Colonic mucosa (tissue), 4 donors: ENCODE results near the gene PBX1. TPM values are rescaled to one million over a fixed set of nuclear protein-coding genes. Genes with fewer than 3 reads are reported as not detected.

ENCODE experiments used
- DNase-seq: peaks from one replicate; pipeline ENCODE4 v3.0.0-alpha.2; 2020
- H3K27ac ChIP-seq: fragments of 200-600 bp; one replicate; pipeline ENCODE4 v1.8.0; 2021
- H3K27me3 ChIP-seq: fragments of 200-600 bp; one replicate; pipeline ENCODE4 v1.8.0; 2021
- H3K36me3 ChIP-seq: fragments of 200-600 bp; one replicate; pipeline ENCODE4 v1.8.0; 2021
- H3K4me1 ChIP-seq: fragments of 200-600 bp; one replicate; pipeline ENCODE4 v1.8.0; 2021; ENCODE audit warnings: mild to moderate bottlenecking
- H3K4me3 ChIP-seq: fragments of 200-600 bp; one replicate; pipeline ENCODE4 v1.8.0; 2021
- H3K9ac ChIP-seq, 2 donors: one replicate each; pipeline ENCODE4 v1.7.0; 2013; ENCODE audit warnings: control low read depth in 2 of 2, low read depth in 2 of 2, low read length in 2 of 2
- H3K9me3 ChIP-seq: fragments of 200-600 bp; one replicate; pipeline ENCODE4 v1.8.0; 2021
- CTCF ChIP-seq: fragments of 200-600 bp; IDR thresholded peaks from one replicate; pipeline ENCODE4 v1.8.0; 2022; ENCODE audit warnings: antibody characterized with exemption, mild to moderate bottlenecking
- intact Hi-C: fragments of 100-400 bp; cut with DNase I; formaldehyde crosslinking; loops from one replicate; pipeline ENCODE4 v1.14.1; 2022
- total RNA-seq, 2 donors: library from RNA; stranded (reverse); fragmentation: NEBNext Ultra II Directional in 1 of 2; extraction: Animal tissue kit (Norgen Biotek cat#: 25700) in 1 of 2; gene quantifications; one replicate each; pipeline ENCODE4 v1.2.1, GENCODE V29; 2021
- donor health status: healthy.
- donor health status: DM: no; HTN: no; CAD: no.
- donor health status: DM: no; HTN: no; CAD: no.

PBX1 gene
- total RNA-seq, 2 donors from 2014 or later: 27.2 to 53.7 TPM

DNA sequence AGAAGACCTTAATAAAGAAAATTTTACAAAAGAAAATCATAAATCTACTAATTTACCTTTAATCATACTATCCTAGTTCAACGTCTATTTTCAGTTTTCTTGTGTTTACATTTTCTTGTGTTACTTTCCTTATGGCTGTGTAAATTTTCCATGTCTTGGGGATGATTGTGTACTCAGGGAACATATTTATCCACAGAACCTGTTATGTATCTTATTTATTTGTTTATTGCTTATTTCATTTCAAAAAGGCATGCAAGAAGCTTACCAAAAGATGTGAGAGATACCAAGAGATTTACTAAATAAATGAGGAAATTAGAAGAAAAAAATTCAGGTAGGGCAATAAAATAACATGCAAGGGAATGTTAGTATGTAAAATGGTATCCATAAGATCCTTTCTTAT lies 22.8 kb downstream of the PBX1 start:
- intact Hi-C loops: no loop called here
- no peak for TF ChIP-seq CTCF

GRCh38 chr1:164583196-164583595 lies 24.2 kb downstream of the PBX1 start:
- H3K36me3 ChIP-seq: no peaks in the 10 kb centered on the region
- H3K27ac ChIP-seq: no peak overlapping the region
- intact Hi-C loops: no loop called here
- no peak overlapping the region for H3K4me3 ChIP-seq
- H3K27me3 ChIP-seq: no peaks in the 10 kb centered on the region
- no peaks in the 10 kb centered on the region for H3K4me1 ChIP-seq
- DNase-seq: no peak
- TF ChIP-seq CTCF: no peak
- no peaks in the 10 kb centered on the region for H3K9me3 ChIP-seq
- no peak overlapping the region for H3K9ac ChIP-seq

More for the DNA sequence above, 22.8 kb downstream of the PBX1 start:
- no peak overlapping the region for H3K9ac ChIP-seq
- no peaks in the 10 kb centered on the region for H3K36me3 ChIP-seq
- no peak overlapping the region for H3K4me3 ChIP-seq
- DNase-seq: no peak
- no peak overlapping the region for H3K27ac ChIP-seq
- H3K9me3 ChIP-seq: no peaks in the 10 kb centered on the region
- H3K27me3 ChIP-seq: no peaks in the 10 kb centered on the region
- H3K4me1 ChIP-seq: no peaks in the 10 kb centered on the region

DNA sequence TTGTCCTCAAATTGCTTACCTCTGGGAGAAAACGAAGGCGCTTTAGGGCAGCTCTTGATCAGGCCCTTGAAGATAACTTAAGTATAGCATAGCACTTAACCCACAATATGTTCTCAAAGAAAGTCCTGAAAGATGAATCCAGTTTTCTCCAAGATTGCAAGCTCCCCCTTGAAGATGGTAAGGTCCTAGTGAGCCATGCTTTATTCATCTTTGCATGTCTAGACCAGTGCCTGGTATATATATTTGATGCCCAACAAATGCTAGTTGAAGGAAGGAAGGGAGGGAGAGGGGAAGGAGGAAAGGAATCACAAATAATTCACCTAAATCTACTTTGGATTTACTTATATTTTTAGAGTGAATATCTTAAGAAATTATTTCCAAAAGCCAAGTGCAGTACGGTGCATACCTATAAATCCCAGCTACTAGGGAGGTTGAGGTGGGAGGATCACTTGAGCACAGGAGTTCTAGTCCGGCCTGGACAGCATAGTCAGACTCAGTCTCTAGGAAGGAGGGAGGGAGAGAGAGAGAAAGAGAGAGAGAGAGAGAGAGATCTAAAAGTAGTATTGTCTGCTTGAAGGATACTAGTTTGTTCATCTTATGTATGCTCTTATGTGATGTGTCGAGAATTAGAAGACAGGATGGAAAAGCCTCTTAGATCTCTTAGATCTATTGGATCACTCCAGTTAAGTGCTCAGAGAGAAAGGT lies 25.0 kb downstream of the PBX1 start:
- Histone ChIP-seq H3K9ac (no peak overlapping the region), H3K4me3 (no peak overlapping the region), H3K4me1 (no peaks in the 10 kb centered on the region), H3K36me3 (no peaks in the 10 kb centered on the region), H3K27me3 (no peaks in the 10 kb centered on the region), H3K27ac (no peak overlapping the region), H3K9me3 (no peaks in the 10 kb centered on the region)
- TF ChIP-seq CTCF: no peak
- intact Hi-C loops: no loop called here
- DNase-seq: no peak

GRCh38 chr1:164586591-164586990 lies 27.6 kb downstream of the PBX1 start:
- no peak overlapping the region for H3K4me3 ChIP-seq
- H3K36me3 ChIP-seq: no peaks in the 10 kb centered on the region
- no peak for DNase-seq
- no peak for TF ChIP-seq CTCF
- peaks cover 6% of the 10 kb centered on the region for H3K4me1 ChIP-seq
- H3K27me3 ChIP-seq: no peaks in the 10 kb centered on the region
- H3K9ac ChIP-seq: peak overlapping the region in 1 of 2 donors; percentile 22
- H3K27ac ChIP-seq: no peak overlapping the region
- intact Hi-C loops: no loop called here
- no peaks in the 10 kb centered on the region for H3K9me3 ChIP-seq

DNA sequence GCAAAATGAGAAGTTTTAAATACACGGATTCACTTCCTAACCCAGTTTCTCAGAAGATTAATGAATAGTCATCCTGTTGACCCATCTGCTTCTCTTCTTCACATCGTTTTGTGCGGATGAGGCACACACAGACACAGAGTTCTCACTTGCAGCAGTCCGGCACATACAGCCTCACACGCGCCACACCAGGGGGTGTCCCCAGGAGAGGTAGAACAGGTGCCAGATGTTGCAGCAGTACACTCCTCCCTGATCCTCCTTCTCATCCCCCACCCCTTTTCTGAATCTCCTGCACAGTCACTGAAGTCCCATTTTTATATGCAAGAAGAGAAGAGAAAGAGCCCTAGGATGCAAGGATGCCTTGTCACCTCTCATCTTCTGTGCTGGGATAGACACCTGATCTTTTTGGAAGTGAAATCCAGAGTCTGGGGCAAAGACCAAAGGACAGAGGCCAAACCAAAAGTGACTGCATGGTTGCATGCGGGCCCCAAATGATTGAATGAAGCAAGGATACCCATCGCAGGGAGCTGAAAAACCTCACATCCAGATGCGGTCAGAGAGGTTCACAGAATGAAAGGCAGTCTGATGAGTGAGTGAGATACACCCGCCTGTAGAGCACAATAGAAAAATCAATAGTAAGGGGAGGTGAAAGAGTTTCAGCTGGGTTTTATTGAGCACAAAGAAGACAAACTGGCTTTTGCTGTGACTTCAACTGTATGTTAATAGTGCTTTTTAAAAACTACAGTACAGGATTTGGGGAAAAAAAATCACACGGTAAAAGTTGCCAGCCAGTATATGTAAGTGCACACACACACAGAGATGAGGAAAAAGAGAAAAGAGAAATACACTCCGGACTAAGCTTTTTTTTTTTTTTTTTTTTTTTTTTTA lies 28.9 kb downstream of the PBX1 start:
- TF ChIP-seq CTCF: no peak
- Histone ChIP-seq H3K27me3 (no peaks in the 10 kb centered on the region), H3K36me3 (no peaks in the 10 kb centered on the region), H3K9ac (no peak overlapping the region), H3K4me3 (no peak overlapping the region), H3K4me1 (peaks cover 6% of the 10 kb centered on the region), H3K9me3 (no peaks in the 10 kb centered on the region), H3K27ac (no peak overlapping the region)
- intact Hi-C loops: no loop called here
- DNase-seq: no peak
